GM21619 (cell line): ENCODE measurements around the gene XAF1.
"Not testable (repeated sequence)": the region's sequence is repeated elsewhere in the genome, so short reads cannot be mapped to it uniquely, and the experiment has no call there.

Experiments used
- ATAC-seq: cut with Tn5 transposase; IDR thresholded peaks from one replicate; pipeline ENCODE4 v1.9.1; 2021; ENCODE audit not compliant: unreplicated experiment

The XAF1 gene

GRCh38 chr17:6755731-6756184 is at the start of gene XAF1:
Gene XAF1 (plus strand): TSS chr17:6756046. CDS start chr17:6756079, 33 bp downstream.
- peak; percentile 65 for ATAC-seq

GRCh38 chr17:6706499-6706898 is 49.3 kb upstream of the XAF1 start:
- no peak for ATAC-seq

- no peak for ATAC-seq
Observed at GRCh38 chr17:6706996-6707395, 48.9 kb upstream of the XAF1 start.

GRCh38 chr17:6708357-6708961 is 47.4 kb upstream of the XAF1 start:
- ATAC-seq = no peak

- ATAC-seq = no peak
Observed at GRCh38 chr17:6710317-6710716, 45.5 kb upstream of the XAF1 start.

GRCh38 chr17:6711081-6711674 is 44.7 kb upstream of the XAF1 start:
- no peak for ATAC-seq

GRCh38 chr17:6711681-6712057 is 44.2 kb upstream of the XAF1 start:
- ATAC-seq = no peak

- no peak for ATAC-seq
Observed at GRCh38 chr17:6712058-6712853, 43.6 kb upstream of the XAF1 start.

GRCh38 chr17:6712854-6713129 is 43.1 kb upstream of the XAF1 start:
- no peak for ATAC-seq

- no peak for ATAC-seq
Observed at GRCh38 chr17:6713130-6713917, 42.5 kb upstream of the XAF1 start, which contains the start of gene SLC13A5. Gene SLC13A5 (minus strand): TSS chr17:6713369. CDS start chr17:6713333, 36 bp downstream.

GRCh38 chr17:6713918-6714271 is 42.0 kb upstream of the XAF1 start:
- no peak for ATAC-seq

GRCh38 chr17:6714315-6714874 is 41.5 kb upstream of the XAF1 start:
- ATAC-seq = no peak

GRCh38 chr17:6716736-6717135 is 39.1 kb upstream of the XAF1 start:
- no peak for ATAC-seq

- no peak for ATAC-seq
Observed at GRCh38 chr17:6721744-6722143, 34.1 kb upstream of the XAF1 start.

GRCh38 chr17:6724009-6724408 is 31.8 kb upstream of the XAF1 start:
- ATAC-seq = no peak

GRCh38 chr17:6729531-6729930 is 26.3 kb upstream of the XAF1 start:
- ATAC-seq = no peak

GRCh38 chr17:6746665-6747064 is 9.2 kb upstream of the XAF1 start:
- ATAC-seq = not testable (repeated sequence)

GRCh38 chr17:6748617-6749016 is 7.2 kb upstream of the XAF1 start:
- no peak for ATAC-seq

GRCh38 chr17:6749519-6749918 is 6.3 kb upstream of the XAF1 start:
- no peak for ATAC-seq

GRCh38 chr17:6752068-6752909 is 3.6 kb upstream of the XAF1 start:
- no peak for ATAC-seq
